HUES48 (cell line): Measurements from ENCODE around the gene SMCO4.

Experiments used
- H3K27ac ChIP-seq: one replicate; pipeline ENCODE4 v1.7.0; 2013; ENCODE audit warnings: low read depth, low read length, inconsistent platforms
- H3K27me3 ChIP-seq: 2 replicates; pipeline ENCODE4 v1.6.1; 2013; ENCODE audit warnings: mild to moderate bottlenecking, low read length; ENCODE audit not compliant: control insufficient read depth, insufficient read depth
- H3K36me3 ChIP-seq: 2 replicates; pipeline ENCODE4 v1.6.1; 2013; ENCODE audit warnings: low read length; ENCODE audit not compliant: control insufficient read depth, insufficient read depth
- H3K4me1 ChIP-seq: 2 replicates; pipeline ENCODE4 v1.6.1; 2013; ENCODE audit warnings: mild to moderate bottlenecking, low read length; ENCODE audit not compliant: control insufficient read depth, insufficient read depth
- H3K4me3 ChIP-seq: 2 replicates; pipeline ENCODE4 v1.5.1; 2013; ENCODE audit warnings: mild to moderate bottlenecking, low read depth, low read length
- H3K9ac ChIP-seq: 2 replicates; pipeline ENCODE4 v1.6.1; 2013; ENCODE audit warnings: mild to moderate bottlenecking, low read depth, low read length, moderate library complexity
- H3K9me3 ChIP-seq: 2 replicates; pipeline ENCODE4 v1.6.1; 2013; ENCODE audit warnings: low read length; ENCODE audit not compliant: control insufficient read depth, insufficient read depth

SMCO4 gene

DNA sequence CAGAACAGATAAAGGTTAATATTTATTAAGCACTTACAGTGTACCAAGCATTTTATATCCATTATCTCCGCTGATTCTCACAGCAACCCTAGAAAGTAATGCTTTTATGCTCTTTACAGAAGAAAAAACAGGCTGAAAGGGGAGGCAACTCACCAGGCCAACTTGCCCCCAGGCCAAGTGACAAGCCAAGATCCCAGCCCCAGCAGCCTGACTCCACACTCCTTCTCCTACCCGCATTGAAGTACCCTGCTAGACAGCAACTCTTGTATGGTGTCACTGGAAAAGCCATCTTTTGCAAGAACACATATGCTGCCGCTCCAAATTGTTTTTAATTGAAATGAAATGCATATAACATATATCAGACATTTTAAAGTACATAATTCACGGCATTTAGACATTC lies 25.6 kb downstream of the SMCO4 start:
- H3K9me3 ChIP-seq = no peaks in the 10 kb centered on the region
- H3K4me3 ChIP-seq = no peak overlapping the region
- H3K27ac ChIP-seq = no peak overlapping the region
- H3K36me3 ChIP-seq = 0 out of 2 replicates have a peak, but pooled peaks cover 2% of the 10 kb centered on the region
- no peaks in the 10 kb centered on the region for H3K27me3 ChIP-seq
- H3K9ac ChIP-seq = no peak overlapping the region
- peaks cover 27% of the 10 kb centered on the region for H3K4me1 ChIP-seq

DNA sequence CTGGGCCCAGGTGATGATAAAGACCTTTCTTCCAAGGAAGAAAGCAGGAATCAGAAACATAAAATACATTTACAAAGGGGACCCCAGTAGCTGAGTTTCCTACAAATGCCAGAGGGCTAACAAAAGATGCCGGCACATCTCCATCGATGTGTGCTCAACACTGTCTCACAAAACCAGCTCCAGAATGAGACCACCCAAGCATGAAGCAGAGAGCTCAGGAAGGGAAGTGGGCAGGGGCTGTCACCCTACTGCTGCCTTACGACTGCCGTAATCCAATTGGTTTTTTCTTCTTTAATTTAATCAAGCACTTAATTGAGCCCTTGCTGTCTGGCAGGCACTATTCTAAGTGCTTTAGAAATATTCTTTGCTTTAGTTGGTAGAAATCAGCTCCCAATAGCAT lies 26.1 kb downstream of the SMCO4 start:
- Histone ChIP-seq H3K4me1 (peaks cover 21% of the 10 kb centered on the region), H3K36me3 (0 out of 2 replicates have a peak, but pooled peaks cover 2% of the 10 kb centered on the region)

DNA sequence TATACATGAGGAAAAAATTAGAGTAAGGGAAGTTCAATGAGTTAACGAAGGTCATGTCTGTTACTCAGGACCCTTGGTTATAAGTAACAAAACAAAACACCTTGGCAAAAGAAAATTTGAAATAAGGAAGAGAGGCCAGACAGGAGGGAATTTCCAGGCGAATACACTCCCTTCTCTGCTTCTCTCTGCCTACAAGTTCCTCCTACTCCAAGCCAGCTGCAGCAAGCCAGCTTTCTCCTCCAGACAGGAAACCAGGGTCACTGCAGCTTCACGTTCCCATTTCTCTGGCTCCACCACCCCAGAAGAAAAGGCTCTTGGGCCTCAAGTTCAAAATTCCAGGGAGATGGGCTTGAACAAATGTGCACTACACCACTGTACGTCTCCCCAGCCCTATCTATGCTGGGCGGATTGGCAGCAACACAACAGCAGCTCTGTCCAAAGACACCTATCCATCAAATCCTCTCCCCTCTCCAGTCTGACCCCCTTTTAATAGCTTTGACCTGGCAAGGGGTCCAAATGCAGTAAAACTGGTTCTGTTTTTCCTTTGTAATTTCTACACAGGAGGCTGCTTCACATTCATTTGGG lies 27.7 kb downstream of the SMCO4 start:
- Histone ChIP-seq H3K27me3 (no peaks in the 10 kb centered on the region), H3K27ac (no peak overlapping the region), H3K9ac (no peak overlapping the region), H3K36me3 (0 out of 2 replicates have a peak, but pooled peaks cover 2% of the 10 kb centered on the region), H3K4me3 (no peak overlapping the region), H3K4me1 (peaks cover 19% of the 10 kb centered on the region), H3K9me3 (no peaks in the 10 kb centered on the region)

More for the DNA sequence above, 26.1 kb downstream of the SMCO4 start:
- no peaks in the 10 kb centered on the region for H3K9me3 ChIP-seq
- H3K4me3 ChIP-seq = no peak overlapping the region
- H3K9ac ChIP-seq = no peak overlapping the region
- H3K27me3 ChIP-seq = no peaks in the 10 kb centered on the region
- H3K27ac ChIP-seq = no peak overlapping the region

DNA sequence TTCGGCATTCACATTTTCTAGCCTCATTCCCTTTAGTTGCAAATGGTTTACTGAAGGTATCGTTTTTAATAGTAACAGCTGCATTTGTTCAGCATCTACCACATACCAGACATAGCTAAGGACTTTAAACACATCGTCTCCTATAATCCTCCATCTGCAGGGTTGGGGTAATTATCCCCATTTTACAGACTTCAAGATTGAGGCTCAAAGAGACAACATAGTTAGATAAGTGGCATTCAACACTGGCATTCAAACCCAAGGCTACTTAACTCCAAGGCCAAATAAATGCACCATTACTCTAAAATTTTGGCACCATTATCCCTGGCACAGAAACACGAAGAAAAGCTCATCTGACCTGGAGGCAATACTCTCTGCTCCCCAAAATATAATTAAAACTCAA lies 28.5 kb downstream of the SMCO4 start:
- Histone ChIP-seq H3K4me1 (peaks cover 19% of the 10 kb centered on the region), H3K27me3 (no peaks in the 10 kb centered on the region), H3K36me3 (0 out of 2 replicates have a peak, but pooled peaks cover 2% of the 10 kb centered on the region), H3K9ac (no peak overlapping the region), H3K4me3 (no peak overlapping the region), H3K27ac (no peak overlapping the region), H3K9me3 (no peaks in the 10 kb centered on the region)

DNA sequence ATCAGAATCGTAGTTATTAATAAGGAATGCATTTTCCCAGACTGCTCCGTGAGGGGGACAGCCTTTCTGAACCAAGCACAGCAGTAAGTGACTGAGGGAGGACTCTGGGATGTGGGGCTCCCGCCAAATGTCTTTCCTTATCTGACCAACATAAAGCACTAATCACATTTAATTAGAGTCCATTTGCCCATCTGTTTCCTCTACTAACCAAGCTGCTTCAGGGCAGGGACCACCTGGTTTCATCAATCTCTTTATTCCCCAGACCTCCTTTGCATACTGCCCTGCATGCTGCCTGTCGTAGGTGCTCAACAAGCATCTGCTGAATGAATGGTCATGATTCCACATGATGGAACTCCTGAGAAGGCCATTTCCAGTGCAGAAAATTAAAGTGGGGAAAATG lies 29.4 kb downstream of the SMCO4 start:
- peaks cover 19% of the 10 kb centered on the region for H3K4me1 ChIP-seq

DNA sequence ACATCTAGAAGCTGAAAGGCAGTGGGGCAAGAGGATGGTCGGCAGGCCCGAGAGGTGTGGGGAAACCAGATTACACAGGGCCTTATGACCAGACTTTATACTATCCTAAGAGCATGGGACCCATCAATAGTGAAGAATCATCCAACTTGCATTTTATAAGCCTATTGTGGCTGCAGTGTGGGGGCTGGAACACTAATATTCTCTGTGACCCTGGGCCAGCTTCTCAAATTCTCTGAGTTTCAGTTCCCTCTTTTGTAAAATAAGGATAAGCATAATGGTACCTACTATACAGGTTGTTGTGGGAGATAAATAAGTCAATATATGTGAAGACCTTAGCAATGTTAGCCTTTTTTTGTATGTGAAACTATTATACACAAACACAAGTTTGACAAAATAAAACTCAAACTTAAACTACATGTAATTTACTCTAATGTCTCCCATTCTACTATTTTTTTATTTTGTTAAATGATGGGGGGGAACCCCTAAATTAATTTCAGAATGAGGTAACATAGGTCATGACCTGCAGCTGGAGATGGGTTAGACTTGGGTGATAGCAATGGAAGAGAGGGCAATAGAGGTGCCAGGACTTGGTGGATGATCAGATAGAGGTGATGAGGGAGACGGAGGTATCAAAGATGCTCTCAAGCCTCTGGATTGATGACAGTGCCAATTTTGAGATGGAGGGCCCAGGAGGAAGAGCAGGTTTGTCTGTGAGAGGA lies 30.1 kb downstream of the SMCO4 start:
- H3K4me3 ChIP-seq = no peak overlapping the region
- H3K27me3 ChIP-seq = no peaks in the 10 kb centered on the region
- no peak overlapping the region for H3K27ac ChIP-seq
- H3K36me3 ChIP-seq = 0 out of 2 replicates have a peak, but pooled peaks cover 2% of the 10 kb centered on the region
- no peaks in the 10 kb centered on the region for H3K9me3 ChIP-seq
- H3K4me1 ChIP-seq = peaks cover 19% of the 10 kb centered on the region
- H3K9ac ChIP-seq = no peak overlapping the region

More for the DNA sequence above, 29.4 kb downstream of the SMCO4 start:
- Histone ChIP-seq H3K27me3 (no peaks in the 10 kb centered on the region), H3K36me3 (0 out of 2 replicates have a peak, but pooled peaks cover 2% of the 10 kb centered on the region), H3K9me3 (no peaks in the 10 kb centered on the region), H3K27ac (no peak overlapping the region), H3K4me3 (no peak overlapping the region), H3K9ac (no peak overlapping the region)

DNA sequence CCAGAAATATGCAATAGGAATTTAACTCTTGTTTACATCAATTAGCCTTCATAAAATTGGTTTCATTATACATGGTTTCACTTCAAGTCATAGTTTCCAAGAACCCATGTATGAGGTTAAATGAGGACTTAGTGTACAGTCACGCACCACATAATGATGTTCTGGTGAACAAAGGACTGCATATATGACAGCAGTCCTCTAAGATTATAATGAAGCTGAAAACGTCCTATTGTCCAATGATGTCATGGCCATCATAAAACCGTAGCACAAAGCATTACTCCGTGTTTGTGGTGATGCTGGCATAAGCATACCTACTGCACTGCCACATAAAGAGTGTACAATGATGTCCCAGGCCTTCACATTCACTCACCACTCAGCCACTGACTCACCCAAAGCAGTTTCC lies 31.1 kb downstream of the SMCO4 start:
- Histone ChIP-seq H3K4me1 (peaks cover 11% of the 10 kb centered on the region), H3K9ac (no peak overlapping the region), H3K4me3 (no peak overlapping the region), H3K27ac (no peak overlapping the region), H3K27me3 (no peaks in the 10 kb centered on the region), H3K36me3 (0 out of 2 replicates have a peak, but pooled peaks cover 2% of the 10 kb centered on the region), H3K9me3 (no peaks in the 10 kb centered on the region)

DNA sequence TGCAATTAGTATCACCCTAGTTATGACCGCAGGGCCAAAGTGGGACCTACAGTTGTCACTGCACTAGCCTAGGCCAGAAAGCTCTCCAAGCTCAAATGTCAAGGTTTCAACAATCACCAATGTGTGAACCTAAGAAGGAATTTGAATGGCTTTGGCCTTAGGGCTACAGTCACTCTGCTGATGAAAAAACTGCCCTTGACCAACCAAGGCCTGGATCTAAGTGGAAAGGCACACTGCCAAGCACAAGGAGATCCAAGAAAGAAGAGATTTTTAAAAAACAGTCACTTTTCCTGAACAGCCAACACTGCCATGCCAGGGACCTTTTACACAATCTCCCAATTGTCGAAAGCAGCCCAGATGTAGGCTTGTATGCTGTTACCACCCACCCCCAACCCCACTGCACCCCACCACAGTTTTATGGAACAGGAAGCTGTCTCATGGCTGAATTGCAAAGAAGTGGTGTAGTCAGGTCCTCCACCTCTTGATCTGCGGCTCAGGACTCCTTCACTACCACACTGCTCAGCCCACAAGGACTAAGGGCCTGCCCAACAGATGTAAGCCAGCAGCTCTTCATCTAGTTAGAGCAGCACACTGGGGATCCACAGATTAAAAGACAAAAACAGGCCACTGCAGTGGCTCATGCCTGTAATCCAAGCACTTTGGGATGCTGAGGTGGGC lies 32.9 kb downstream of the SMCO4 start:
- no peak overlapping the region for H3K4me3 ChIP-seq

DNA sequence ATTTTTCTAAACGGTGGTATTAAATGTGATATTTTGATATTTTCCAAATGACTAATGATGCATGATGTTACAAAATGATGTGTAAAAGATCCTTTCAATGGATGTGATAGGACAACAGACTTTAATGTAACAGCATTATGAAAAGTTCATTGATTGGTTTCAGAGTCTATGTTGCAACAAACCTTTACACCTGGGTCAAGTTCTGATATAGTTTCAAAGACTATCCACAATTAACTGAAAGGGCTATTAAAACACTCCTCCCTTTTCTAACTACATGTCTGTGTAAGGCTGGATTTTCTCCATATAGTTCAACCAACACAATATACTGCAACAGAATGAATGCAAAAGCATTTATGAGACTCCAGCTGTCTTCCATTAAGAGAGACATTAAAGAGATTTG lies 35.7 kb downstream of the SMCO4 start:
- Histone ChIP-seq H3K4me1 (no peaks in the 10 kb centered on the region), H3K27me3 (no peaks in the 10 kb centered on the region), H3K9me3 (no peaks in the 10 kb centered on the region), H3K36me3 (peaks cover 4% of the 10 kb centered on the region; the same call in 1 of the 2 replicates), H3K9ac (no peak overlapping the region), H3K4me3 (no peak overlapping the region), H3K27ac (no peak overlapping the region)

More for the DNA sequence above, 32.9 kb downstream of the SMCO4 start:
- Histone ChIP-seq H3K9ac (no peak overlapping the region), H3K4me1 (0 out of 2 replicates have a peak, but pooled peaks cover 2% of the 10 kb centered on the region), H3K36me3 (no peaks in the 10 kb centered on the region), H3K27ac (no peak overlapping the region), H3K9me3 (no peaks in the 10 kb centered on the region), H3K27me3 (no peaks in the 10 kb centered on the region)

DNA sequence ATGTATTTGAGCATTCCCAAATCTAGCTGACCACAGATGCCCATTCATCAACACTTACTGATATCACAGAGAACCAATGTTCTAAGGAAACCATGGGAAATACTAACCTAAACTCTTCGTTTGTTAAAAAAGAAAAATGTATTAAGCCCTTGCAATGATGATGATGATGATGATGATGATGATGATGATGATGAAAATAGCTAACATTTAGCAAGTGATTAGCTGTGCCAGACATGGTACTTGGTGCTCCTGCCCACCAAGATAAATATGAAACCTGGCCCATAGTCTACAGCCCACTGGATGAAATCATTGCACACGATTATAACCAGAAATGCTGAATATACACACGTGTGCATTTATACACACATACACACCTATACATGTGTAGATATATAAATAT lies 37.5 kb downstream of the SMCO4 start:
- H3K4me1 ChIP-seq = no peaks in the 10 kb centered on the region

More for the DNA sequence above, 37.5 kb downstream of the SMCO4 start:
- Histone ChIP-seq H3K4me3 (no peak overlapping the region), H3K9ac (no peak overlapping the region), H3K9me3 (no peaks in the 10 kb centered on the region), H3K27me3 (no peaks in the 10 kb centered on the region), H3K36me3 (peaks cover 4% of the 10 kb centered on the region; the same call in 1 of the 2 replicates), H3K27ac (no peak overlapping the region)
